Measurements from ENCODE around the gene ID2. TPM values are rescaled to one million over a fixed set of nuclear protein-coding genes. Genes with fewer than 3 reads are reported as not detected.

Gene ID2, protein sequence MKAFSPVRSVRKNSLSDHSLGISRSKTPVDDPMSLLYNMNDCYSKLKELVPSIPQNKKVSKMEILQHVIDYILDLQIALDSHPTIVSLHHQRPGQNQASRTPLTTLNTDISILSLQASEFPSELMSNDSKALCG
- 25.5 TPM for total RNA-seq
- long read RNA-seq, transcript ID2-203 (3 exons, 1,362 nt), result major isoform, 12 of 13 reads
- long read RNA-seq, partial matches to known transcripts, result 0 of 13 reads
- long read RNA-seq, other reads (novel, unspliced or antisense), result 1 of 13 reads

DNA sequence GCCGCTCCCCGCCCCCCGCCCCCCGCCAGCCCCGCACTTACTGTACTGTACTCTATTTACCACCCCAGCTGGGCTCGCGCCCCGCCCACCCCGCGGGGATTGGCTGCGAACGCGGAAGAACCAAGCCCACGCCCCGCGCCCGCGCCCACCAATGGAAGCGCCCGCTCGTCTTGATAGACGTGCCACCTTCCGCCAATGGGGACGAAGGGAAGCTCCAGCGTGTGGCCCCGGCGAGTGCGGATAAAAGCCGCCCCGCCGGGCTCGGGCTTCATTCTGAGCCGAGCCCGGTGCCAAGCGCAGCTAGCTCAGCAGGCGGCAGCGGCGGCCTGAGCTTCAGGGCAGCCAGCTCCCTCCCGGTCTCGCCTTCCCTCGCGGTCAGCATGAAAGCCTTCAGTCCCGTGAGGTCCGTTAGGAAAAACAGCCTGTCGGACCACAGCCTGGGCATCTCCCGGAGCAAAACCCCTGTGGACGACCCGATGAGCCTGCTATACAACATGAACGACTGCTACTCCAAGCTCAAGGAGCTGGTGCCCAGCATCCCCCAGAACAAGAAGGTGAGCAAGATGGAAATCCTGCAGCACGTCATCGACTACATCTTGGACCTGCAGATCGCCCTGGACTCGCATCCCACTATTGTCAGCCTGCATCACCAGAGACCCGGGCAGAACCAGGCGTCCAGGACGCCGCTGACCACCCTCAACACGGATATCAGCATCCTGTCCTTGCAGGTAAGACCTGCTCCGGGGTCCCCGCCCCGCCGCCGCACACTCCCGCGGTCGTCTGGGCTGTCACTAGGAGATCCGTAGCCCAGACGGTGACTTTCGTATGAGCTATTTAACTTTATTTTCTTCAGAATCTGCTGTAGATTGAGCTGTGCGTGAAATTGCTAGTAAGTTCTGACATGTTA, at the start of gene ID2:
Gene ID2 (plus strand): TSS at position 271 of the 907 bp plus-strand sequence. CDS start 110 bp downstream, at position 381.
- intact Hi-C loops (cut with DNase I), result loop anchor here (10.0 kb wide), 4 partner anchors 207 to 1477 kb away; no protein-coding TSS in a partner anchor
- ATAC-seq (ENCODE audit: poor library complexity) (peak; percentile 77), DNase-seq (peak; percentile 100)

DNA sequence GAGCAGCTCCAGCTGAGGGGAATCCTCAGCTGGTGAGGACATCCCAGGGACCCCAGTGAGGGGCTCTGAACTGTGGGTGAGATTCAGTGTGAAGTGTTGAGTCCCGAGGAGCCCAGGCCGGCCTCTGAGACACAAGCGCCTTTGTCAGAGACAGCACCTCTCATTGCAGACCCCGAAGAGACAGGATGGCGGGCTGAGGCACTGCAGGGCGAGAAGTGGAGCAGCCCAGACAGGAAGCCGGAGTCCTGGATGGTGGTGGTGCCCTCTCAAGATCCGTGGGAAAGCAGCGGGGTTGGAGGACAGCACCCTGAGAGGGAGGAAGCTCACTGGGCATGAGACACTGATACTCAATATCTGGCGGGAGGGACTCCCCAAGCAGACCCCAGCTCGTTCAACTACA, 49.1 kb upstream of the ID2 start:
- DNase-seq (no peak), ATAC-seq (ENCODE audit: poor library complexity) (no peak)
- intact Hi-C loops (cut with DNase I), result no loop called here

DNA sequence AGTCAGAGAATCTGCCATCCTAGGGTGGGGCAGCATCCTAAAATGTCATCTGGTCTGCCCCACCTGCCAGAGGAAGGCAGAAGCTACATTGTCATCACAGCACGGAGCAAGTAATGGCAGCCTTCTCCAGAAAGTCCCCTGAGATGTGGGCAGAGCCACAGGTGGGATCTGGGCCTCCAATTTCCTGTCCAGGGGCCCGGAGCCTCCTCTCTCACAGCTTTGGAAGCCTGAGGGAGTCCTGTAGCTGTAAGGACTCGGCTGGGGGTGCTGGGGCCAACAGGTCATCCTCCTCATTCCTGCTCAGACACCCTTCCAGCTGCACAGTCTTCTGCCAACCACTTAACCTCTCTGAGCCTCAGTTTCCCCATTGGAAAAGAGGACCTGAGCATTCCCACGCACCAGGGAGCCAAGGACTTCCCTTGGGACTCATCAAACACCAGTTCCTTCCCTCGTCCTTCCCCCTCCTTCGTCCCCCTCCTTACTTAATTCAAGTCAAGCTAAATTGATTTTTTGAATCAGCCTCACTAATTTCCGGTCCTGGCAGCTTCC, 48.6 kb upstream of the ID2 start:
- no peak for ATAC-seq (ENCODE audit: poor library complexity)
- intact Hi-C loops (cut with DNase I), result no loop called here
- DNase-seq, result no peak

DNA sequence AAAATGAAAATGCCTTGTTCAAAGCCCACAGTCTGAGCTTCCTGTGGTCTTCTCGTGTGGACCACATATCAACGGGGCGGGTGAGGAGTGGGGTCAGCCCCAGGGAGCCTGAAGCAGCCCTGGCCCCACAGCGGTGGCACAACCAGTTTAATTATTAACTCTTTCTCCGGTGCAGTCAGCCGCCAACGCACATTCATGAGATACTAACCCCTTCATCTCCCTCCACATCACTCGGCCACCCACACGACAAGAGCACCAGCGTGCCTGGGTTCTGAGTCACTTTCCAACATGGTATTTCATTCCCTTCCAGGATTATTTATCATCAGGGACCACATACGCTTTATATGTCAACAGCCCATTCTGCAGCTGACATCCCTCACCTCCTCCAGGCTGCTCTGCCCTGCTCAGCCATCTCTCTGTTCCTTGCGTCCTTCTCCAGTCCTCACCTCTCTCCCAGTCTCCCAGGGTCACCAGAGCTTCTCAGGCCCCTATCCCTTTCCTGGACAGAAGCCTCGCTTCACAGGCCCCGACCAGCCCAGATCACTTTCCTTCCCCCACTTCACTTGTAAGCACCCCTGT, 48.0 kb upstream of the ID2 start:
- intact Hi-C loops (cut with DNase I), result no loop called here
- ATAC-seq (ENCODE audit: poor library complexity) (peak; percentile 32), DNase-seq (no peak)

DNA sequence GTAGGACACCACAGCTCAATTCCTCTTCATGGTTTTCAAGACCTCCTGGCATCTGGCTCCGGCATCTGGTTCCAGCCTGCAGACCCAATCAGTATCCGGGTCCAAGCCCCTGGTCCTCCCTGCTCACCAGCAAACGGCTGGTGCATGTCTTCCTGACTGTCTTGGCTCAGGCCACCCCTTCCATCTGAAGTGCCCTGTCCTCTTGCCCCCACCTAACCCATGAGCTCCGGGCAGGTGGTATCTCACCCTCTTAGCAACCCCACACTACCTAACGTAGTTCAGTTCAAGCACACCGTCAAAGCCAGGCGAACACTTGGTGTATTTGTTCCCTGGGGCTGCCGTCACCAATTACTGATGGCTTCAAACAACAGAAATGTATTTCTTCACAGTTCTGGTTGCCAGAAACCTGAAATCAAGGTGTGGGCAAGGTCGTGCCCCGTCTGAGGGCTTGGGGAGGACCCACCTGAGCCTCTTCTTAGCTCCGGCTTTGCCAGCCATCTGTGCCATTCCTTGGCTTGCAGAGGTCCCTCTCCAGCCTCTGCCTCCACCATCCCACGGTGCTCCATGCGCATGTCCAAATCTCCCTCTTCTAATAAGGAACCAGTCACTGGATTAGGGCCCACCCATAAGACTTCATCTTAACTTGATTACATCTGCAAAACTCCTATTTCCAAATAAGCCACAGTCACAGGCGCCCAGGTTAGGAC, 47.2 kb upstream of the ID2 start:
- DNase-seq (no peak), ATAC-seq (ENCODE audit: poor library complexity) (no peak)
- intact Hi-C loops (cut with DNase I), result no loop called here

DNA sequence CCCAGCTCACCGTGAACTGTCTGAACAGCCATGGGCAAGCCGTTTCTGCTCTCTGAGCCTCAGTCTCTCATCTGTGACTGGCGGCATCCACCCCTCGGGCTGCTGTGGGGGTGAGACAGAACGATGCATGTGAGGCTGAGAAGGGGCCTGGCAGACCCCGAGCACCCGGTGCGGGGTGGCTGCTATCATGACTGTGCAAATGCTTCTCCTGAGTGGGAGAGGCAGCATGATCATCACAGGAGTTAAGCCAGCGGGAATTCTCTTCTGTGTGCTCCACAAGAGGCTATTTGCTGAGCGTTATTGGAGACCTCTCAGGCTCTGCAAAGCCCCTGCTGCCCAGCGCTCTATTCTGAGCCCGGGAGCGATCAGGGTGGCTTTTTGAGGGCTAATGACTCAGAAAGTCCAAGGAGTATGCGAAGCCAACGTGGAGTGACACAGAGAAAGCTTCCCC, 45.8 kb upstream of the ID2 start:
- DNase-seq (no peak), ATAC-seq (ENCODE audit: poor library complexity) (no peak)
- intact Hi-C loops (cut with DNase I), result no loop called here

DNA sequence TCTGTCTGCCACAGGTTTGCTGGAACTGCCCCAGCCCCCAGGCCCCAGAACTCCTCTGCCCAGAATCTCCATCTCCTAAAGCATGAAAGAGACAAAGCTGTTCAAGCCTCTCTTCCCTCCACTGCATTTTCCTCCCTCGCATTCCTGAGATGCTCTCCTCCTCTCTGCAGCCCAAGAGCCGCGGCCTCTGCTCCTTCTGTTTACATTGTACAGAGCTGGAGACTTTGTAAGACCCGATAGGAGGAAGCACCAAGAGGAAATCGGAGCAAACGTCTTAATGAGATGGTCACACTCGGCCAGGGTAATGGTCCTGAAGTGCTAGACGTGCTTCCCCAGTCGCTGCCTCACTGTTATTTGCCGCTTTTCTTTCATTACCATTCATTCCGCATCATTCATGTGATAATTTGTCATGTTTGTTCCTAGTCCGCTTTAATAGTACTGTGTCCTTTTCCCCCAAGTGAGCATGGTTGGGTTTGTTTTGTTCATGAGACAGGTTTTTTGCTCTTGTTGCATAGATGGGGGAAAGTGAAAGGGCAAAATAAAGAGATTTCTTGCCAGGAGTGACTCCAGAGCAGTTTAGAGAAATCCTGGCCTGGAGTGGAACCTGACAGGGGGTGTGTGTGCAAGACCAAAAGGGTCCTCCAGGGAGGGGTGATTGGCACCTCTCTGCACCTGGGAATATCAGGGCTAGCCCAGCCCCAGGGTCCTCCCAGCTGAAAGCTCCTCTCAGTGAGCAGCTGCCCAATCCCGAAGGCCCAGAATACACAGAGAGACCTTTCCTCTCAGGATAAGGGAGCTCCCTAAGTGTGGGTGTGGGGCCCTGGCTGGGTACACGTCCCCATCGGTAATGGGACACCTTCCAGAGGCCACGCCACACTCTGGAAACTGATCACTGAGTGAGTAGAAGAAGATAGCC, 44.9 kb upstream of the ID2 start:
- ATAC-seq (ENCODE audit: poor library complexity), result no peak
- no peak for DNase-seq

DNA sequence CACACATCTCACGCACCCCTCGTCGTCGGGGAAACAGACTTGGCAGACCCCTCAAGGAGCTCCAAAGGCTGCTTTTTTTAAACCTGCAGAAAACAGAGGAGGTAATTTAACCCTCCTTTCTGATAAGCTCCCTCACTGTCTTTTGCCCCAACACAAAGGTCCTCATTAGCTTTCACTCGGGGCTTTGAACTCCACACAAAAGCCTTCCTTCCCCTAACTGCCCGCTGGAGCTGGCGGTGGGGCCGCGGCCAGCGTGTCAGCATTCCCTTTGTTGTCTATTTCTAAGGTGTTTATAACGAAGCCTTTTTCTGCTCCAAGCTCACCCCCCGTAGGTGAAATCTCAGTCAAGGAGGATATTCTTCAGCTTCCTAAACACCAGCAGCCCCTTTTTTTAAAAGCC, 43.5 kb upstream of the ID2 start:
- DNase-seq (no peak), ATAC-seq (ENCODE audit: poor library complexity) (no peak)
- intact Hi-C loops (cut with DNase I), result no loop called here

More for the DNA sequence above, 44.9 kb upstream of the ID2 start:
- intact Hi-C loops (cut with DNase I), result no loop called here

DNA sequence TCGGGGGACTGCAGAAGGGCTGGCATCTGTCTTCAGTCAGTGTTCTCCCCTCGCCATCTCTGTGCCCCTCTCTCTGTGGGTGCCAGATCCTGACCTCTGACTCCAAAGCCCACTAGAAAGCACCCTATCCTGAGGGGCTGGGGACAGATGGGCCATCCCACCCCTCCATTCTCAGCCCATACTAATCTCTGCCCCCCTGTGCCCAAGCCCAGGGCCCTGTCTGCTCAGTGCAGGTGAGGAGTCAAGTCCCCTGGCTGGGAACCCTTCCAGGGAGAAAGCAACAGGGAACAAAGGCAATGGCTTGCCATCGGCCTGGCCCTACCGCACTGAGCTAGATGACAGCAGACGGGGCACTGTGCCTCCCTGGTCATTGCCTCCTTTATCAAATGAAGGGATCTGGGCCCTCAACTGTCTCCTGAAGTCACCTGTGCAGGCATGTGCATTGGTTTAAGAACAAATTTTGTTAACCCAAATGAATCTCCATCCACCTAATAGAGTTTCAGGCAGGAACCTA, 42.7 kb upstream of the ID2 start:
- ATAC-seq (ENCODE audit: poor library complexity) (no peak), DNase-seq (no peak)
- intact Hi-C loops (cut with DNase I), result no loop called here

DNA sequence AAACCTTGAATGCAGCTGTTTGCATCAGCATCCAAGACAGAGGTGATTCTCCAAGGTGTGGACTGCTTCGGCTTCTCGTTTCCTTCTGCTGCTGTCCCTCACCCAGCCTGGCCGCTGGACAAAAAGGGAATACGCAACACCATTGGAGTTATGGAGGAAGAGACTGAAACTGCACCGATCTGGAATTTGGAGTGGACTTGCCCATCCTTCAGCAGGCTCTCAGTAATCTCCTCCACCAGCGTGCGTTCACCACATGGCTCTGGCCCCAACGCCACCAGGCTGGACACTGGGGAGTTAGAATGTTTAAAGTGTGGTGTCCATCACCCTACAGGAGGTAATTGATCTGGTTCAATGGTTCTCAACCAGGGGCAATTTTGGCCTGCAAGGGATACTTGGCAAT, 41.4 kb upstream of the ID2 start:
- intact Hi-C loops (cut with DNase I), result no loop called here
- DNase-seq (no peak), ATAC-seq (ENCODE audit: poor library complexity) (no peak)

DNA sequence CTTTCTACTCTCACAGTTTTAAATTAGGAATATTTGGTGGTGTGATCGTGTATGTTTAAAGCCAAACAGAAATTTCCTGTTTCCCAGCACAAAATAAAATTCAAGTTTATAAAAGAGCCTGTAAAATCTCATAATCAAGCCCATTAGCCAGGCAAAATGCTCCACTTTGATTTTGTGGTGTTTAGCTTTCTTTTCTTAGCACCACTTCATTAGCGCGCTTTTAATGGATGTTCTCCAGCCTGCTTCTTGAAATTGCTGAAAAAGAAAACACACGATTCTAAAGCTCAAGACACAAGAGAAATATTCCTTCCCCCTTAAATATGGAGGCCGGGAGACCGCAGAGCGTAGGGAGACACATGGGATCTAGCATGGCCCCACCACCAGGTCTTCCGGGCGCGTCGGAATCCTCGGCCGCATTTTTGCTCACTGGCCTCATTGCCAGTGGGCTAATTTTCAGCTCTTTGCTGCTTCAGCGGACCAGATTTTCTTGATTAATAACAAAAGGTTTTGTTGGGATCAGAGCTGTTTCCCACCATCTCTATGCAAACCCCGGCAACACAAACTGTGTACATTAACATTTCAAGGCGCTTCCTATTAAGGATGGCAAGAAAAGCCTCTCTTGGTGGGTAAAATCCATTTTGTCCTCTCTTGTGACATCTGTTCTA, 40.4 kb upstream of the ID2 start:
- ATAC-seq (ENCODE audit: poor library complexity), result no peak
- DNase-seq, result no peak
- intact Hi-C loops (cut with DNase I), result no loop called here

DNA sequence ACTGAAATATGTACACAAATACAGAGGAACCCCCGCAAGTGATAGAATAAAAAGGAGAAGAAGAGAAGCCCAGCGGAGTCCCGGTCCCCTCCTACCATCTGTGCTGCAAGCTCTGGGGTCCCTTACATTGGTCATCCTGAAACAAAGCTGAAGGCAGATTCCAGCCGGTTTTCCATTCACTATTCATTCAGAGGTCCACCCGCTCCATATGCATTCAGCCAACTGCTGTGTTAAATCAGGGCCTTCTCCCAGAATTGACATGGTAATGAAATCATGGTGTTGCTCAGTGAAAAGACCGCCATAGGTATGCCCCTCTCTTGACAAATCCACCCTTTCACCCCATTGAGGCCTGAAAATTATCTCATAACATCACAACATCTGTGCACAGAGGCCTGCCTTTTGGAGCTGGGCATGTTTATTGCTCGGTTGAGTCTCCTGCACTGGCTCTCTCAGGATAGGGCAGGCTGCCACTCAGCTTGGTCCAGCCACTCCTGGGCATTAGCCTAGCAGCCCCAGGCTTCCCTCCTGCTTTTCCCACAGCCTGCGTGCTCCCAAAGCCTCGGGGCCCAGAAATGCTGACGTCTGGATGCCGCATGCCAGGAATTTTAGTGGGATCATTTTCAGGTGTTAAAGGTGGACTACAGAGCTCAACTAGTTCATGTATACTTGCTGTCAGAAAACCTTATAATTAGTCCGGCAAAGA, 39.3 kb upstream of the ID2 start:
- ATAC-seq (ENCODE audit: poor library complexity) (no peak), DNase-seq (no peak)
- intact Hi-C loops (cut with DNase I), result no loop called here

DNA sequence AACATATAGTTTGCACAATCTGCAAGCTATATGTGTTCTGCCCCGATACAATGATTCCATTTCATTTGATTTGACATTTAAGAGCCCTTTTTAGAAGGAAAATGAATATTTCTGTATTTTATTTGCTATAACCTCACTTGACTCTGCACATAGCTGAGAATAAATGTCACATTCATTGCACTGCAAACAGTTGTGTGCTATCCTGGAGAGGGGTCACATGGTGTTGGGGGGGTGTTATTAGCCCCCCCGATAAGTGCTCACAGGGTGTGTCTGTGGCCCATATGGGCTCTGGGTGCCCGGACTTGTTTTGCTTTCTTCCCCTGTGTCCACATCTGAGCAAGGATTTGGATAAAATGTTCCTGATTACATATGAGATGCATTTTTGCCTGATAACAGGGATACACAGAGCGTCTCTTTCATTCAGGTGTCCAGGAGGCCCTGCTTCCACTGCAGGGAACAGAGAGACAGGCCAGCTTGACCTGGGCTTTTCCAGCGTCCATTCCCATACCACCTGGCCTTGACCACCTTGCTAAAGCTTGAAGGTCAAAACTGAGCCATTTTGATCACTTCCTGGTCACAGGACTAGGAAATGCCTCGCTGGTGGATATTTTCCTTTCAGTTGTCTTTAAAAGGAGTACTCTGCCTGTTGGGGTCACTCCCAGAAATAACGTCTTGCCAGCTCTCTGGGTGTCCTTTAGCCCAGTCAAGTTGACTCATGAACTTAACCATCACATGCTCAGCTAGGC, 38.4 kb upstream of the ID2 start:
- no peak for ATAC-seq (ENCODE audit: poor library complexity)
- intact Hi-C loops (cut with DNase I), result no loop called here
- DNase-seq, result no peak

DNA sequence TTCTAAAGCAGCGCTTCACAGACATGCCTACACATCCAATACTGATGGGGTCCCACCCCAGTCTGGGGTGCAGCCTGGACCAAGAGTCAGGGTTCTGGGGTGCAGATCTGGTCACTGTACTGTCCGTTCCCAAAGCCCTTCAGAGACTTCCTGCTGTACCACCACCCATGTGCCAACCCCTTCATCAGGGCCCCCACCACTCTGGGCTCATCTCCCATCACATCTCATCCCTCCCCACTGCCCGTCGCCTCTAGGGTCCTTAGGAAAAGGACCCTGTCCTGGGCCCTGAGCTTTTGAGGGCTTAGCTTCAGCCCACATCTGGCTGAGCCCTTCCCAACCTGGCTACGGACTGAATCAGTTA, 37.9 kb upstream of the ID2 start:
- DNase-seq (no peak), ATAC-seq (ENCODE audit: poor library complexity) (no peak)

DNA sequence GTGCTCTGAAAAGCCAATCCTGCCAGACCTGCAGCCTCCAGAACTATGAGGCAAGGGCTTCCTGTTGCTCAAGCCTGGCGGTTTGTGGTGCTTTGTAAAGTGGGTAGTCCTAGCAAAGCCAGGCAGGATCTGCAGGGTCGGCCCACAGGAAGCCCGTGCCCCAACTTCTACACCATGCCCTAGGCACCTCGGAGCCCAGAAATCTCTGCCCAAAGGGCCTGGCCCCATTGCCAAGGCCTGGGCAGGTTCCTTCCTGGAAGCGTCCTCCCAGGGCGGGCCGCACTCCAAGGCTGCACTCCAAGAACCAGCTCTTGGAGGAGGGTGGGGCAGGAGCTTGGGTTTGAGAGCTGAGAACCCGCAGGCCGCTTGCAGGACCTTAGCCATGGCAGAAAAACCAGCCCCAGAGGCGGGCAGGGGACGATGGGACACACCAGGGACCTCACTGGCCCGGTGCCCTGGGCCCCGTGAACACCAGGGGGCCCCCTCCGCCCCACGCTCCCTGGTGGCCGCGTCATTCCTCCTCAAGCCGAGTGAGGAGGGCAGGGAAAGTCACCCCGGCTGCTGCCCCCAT, 37.2 kb upstream of the ID2 start:
- DNase-seq, result peak; percentile 61
- intact Hi-C loops (cut with DNase I), result no loop called here

More for the DNA sequence above, 37.9 kb upstream of the ID2 start:
- intact Hi-C loops (cut with DNase I), result no loop called here

More for the DNA sequence above, 37.2 kb upstream of the ID2 start:
- peak; percentile 81 for ATAC-seq (ENCODE audit: poor library complexity)
